Psoas muscle (tissue), 8 donors: Measurements from ENCODE around the gene TKFC. TPM values are rescaled to one million over a fixed set of nuclear protein-coding genes. Genes with fewer than 3 reads are reported as not detected.
"Not testable (repeated sequence)": the region's sequence is repeated elsewhere in the genome, so short reads cannot be mapped to it uniquely, and the experiment has no call there.

Source experiments
- ATAC-seq, 4 donors: fragments of 200-7000 bp; cut with Tn5 transposase; one replicate each; pipeline ENCODE4 v1.9.1; 2020; ENCODE audit warnings: moderate library complexity in 3 of 4, mild to moderate bottlenecking in 2 of 4
- DNase-seq, 2 donors: peaks; one replicate each; pipeline ENCODE4 v3.0.0-alpha.2; 2020
- H3K27ac ChIP-seq: fragments of 200-600 bp; one replicate; pipeline ENCODE4 v1.8.0; 2022
- H3K27me3 ChIP-seq, 3 donors: fragments of 200-600 bp in 1 of 3; one replicate each; pipeline versions ENCODE4 v1.6.1 to v1.8.0; 2013 to 2022; ENCODE audit warnings: low read length in 2 of 3, mild to moderate bottlenecking in 2 of 3, moderate library complexity in 1 of 3; ENCODE audit not compliant: insufficient read depth in 3 of 3
- H3K36me3 ChIP-seq, 2 donors: fragments of 200-600 bp in 1 of 2; one replicate each; pipeline versions ENCODE4 v1.6.1 to v1.8.0; 2013 to 2022; ENCODE audit warnings: low read depth in 1 of 2, mild to moderate bottlenecking in 1 of 2, moderate library complexity in 1 of 2; ENCODE audit not compliant: insufficient read depth in 1 of 2
- H3K4me1 ChIP-seq: fragments of 200-600 bp; one replicate; pipeline ENCODE4 v1.8.0; 2022
- H3K4me3 ChIP-seq: fragments of 200-600 bp; one replicate; pipeline ENCODE4 v1.8.0; 2022; ENCODE audit warnings: mild to moderate bottlenecking
- H3K9me3 ChIP-seq: fragments of 200-600 bp; one replicate; pipeline ENCODE4 v1.8.0; 2022
- WGBS, 3 donors: extraction: QIAGEN DNeasy Blood & Tissue Kit; methylation state at CpG; one replicate each; pipeline versions ENCODE4 v1.1.6 to v1.1.7; 2013; 5-methylcytosine and 5-hydroxymethylcytosine counted together
- intact Hi-C, 2 donors: fragments of 100-400 bp; cut with DNase I; formaldehyde crosslinking; loops; one replicate each; pipeline versions ENCODE4 v1.11.0 to v1.14.2; 2022
- polyA plus RNA-seq, 3 donors: library from polyadenylated mRNA; stranded (reverse); fragments of 200-250 nt; gene quantifications; one replicate each; pipeline ENCODE4 v1.2.3, GENCODE V29; 2013
- total RNA-seq, 4 donors: library from RNA; stranded (reverse); fragmentation: NEBNext Ultra II Directional in 2 of 4; extraction: Animal tissue kit (Norgen Biotek cat#: 25700) in 2 of 4; gene quantifications; one replicate each; pipeline versions ENCODE4 v1.2.1 to v1.2.4, GENCODE V29; 2021 to 2023
- TF ChIP-seq, protein P1 (sequence below): fragments of 200-600 bp; IDR thresholded peaks from one replicate; pipeline ENCODE4 v1.8.0; 2022; ENCODE audit warnings: antibody characterized with exemption
- donor health status: healthy with polysubstance abuse.
- donor health status: DM: no; HTN: no; CAD: no; lungs with moderate emphysema.
- donor health status: Bipolar disorder and iron deficiency.
- donor health status: healthy.
- donor health status: DM: yes; HTN: yes; CAD: no.
- donor health status: DM: no; HTN: no; CAD: no.
- donor health status: DM: no; HTN: no; CAD: no.
- donor health status: DM: yes; HTN: yes; CAD: no.

TKFC gene
- total and polyA plus RNA-seq, 7 donors, result 7.2 to 30.4 (median 13.4) TPM

DNA sequence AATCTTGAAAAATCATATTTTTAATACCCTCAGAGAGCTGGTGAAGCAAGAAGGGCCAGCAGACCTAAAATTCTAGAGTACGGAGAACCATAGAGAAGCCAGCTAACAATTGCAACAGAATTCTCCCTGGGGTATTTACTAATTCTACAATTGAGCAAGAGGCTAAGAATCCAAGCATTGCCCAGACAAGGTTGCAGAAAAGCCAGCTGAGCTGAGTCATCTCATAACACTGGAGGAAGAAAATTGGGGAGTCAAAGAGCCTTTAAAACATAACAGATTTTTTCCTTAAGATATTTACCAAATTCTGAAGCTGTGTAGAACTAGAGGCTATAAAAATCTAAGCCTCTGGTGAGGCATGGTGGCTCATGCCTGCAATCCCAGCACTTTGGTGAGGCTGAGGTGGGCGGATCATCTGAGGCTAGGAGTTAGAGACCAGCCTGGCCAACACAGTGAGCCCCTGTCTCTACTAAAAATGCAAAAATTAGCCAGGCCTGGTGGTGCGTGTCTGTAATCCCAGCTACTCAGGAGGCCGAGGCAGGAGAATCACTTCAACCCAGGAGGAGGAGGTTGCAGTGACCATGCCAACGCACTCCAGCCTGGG lies 45.8 kb downstream of the TKFC start:
- Histone ChIP-seq H3K4me1 (peaks cover 8% of the 10 kb centered on the region), H3K27ac (peak overlapping the region; percentile 23), H3K36me3 (peaks cover 0 to 17% of the 10 kb centered on the region in 2 donors), H3K9me3 (no peaks in the 10 kb centered on the region), H3K27me3 (no peaks in the 10 kb centered on the region), H3K4me3 (no peak overlapping the region)
- intact Hi-C loops, result no loop called here
- TF ChIP-seq, protein P1, sequence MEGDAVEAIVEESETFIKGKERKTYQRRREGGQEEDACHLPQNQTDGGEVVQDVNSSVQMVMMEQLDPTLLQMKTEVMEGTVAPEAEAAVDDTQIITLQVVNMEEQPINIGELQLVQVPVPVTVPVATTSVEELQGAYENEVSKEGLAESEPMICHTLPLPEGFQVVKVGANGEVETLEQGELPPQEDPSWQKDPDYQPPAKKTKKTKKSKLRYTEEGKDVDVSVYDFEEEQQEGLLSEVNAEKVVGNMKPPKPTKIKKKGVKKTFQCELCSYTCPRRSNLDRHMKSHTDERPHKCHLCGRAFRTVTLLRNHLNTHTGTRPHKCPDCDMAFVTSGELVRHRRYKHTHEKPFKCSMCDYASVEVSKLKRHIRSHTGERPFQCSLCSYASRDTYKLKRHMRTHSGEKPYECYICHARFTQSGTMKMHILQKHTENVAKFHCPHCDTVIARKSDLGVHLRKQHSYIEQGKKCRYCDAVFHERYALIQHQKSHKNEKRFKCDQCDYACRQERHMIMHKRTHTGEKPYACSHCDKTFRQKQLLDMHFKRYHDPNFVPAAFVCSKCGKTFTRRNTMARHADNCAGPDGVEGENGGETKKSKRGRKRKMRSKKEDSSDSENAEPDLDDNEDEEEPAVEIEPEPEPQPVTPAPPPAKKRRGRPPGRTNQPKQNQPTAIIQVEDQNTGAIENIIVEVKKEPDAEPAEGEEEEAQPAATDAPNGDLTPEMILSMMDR, result no peak
- ATAC-seq, result peak; percentile 68 to 91 (median 88)
- 60 to 84% (median 64%) methylated on average over 5 of the region's 5 CpGs for WGBS, 3 donors
- DNase-seq, result no peak

DNA sequence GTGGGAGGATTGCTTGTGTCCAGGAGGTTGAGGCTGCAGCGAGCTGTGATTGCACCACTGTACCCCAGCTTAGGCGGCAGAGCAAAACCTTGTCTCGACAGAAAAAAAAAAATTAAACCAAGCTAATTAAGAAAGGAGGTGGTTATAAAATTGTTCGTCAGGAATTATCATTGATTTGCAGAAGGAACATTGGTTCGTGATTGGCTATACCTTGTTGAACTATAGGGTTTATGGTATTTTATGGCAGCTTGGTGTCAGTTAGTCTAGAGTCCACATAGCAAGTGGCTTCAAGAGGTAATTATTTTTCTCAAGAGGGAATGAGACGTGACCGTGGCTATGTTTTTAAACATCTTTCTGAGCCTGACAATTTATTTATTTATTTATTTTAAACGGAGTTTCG lies 47.9 kb downstream of the TKFC start:
- H3K9me3 ChIP-seq, result no peaks in the 10 kb centered on the region
- ATAC-seq, result no peak
- no peaks in the 10 kb centered on the region for H3K27me3 ChIP-seq
- no peak for DNase-seq
- intact Hi-C loops, result no loop called here
- H3K4me1 ChIP-seq, result peaks cover 11% of the 10 kb centered on the region
- H3K36me3 ChIP-seq, result peaks cover 0 to 3% of the 10 kb centered on the region in 2 donors
- WGBS, 3 donors, result 92 to 95% (median 95%) methylated on average over 9 of the region's 9 CpGs
- H3K27ac ChIP-seq, result no peak overlapping the region
- TF ChIP-seq, protein P1, result no peak
- H3K4me3 ChIP-seq, result no peak overlapping the region

DNA sequence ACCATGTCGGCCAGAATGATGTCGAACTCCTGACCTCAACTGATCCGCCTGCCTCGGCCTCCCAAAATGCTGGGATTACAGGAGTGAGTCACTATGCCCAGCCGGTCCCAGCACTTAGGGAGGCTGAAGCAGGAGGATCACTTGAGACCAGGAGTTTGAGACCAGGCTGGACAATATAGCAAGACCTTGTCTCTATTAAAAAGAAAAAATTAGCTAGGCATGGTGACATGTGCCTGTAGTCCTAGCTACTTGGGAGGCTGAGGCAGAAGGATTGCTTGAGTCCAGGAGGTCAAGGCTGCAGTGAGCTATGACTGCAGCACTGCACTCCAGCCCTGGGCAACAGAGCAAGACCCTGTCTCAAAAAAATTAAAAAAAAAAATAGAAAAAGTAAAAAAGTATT lies 50.8 kb downstream of the TKFC start:
- not testable (repeated sequence) for H3K27ac ChIP-seq, H3K4me1 ChIP-seq, DNase-seq, H3K36me3 ChIP-seq, H3K27me3 ChIP-seq, ATAC-seq, H3K9me3 ChIP-seq, H3K4me3 ChIP-seq
- intact Hi-C loops, result loop anchor here in 1 of 2 donors (2.0 kb wide), 1 partner anchor 47 kb away; no protein-coding TSS in a partner anchor
- 89 to 94% (median 90%) methylated on average over 5 of the region's 5 CpGs for WGBS, 3 donors

DNA sequence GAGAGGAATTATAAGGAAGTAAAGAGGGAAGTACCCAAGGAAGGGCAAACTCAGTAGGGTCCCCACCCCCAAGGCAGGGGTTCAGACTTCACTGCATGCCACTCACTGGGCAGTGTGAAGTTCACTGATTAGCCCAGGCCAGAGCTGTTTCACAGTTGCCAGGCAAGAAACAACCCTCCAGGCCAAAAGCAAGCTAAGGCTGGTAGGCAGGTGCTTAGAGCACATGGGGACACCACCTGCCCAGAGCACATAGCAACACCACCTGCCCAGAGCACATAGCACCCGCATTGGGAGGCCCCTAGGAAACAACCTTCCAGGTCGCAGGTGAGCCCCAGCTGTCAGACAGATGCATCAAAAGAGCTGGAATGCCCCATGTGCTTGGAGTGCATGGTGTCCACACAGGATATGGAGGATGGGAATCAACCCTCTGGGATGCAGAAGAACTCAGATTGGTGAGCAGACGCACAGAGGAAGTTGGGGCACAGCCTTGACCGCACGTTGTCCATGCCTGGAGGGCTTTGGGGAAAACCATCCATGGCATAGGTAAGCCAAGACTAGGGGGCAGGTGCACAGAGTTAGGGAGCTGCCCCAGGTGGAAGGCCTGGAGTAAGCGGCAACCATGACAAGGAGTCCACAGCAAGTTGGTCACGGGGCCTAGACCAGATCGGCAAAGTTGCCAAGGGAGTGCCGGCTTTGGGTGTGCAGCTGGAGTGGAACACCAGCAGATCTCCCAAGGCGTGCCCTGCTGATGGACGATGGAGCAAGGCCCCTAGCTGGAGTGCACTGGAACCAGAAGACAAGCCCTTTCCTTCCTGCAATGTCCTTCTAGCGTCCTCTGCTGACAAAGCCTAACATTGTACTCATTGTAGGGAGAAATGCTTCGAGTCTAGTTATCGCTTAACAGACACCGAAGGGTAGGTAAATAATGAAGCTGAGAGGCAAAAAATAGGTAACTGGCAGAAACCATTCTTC lies 51.5 kb downstream of the TKFC start:
- DNase-seq (no peak), ATAC-seq (peak; percentile 13 to 40 (median 19))
- H3K4me3 ChIP-seq, result no peak overlapping the region
- WGBS, 3 donors, result 71 to 85% (median 74%) methylated on average over 15 of the region's 15 CpGs
- H3K4me1 ChIP-seq, result peaks cover 5% of the 10 kb centered on the region
- H3K27me3 ChIP-seq, result no peaks in the 10 kb centered on the region
- no peak overlapping the region for H3K27ac ChIP-seq
- no peaks in the 10 kb centered on the region for H3K36me3 ChIP-seq
- H3K9me3 ChIP-seq, result no peaks in the 10 kb centered on the region
- intact Hi-C loops, result loop anchor here (1.0 to 2.0 kb wide), 2 partner anchors 48 kb away; no protein-coding TSS in a partner anchor
- TF ChIP-seq, protein P1, result no peak

DNA sequence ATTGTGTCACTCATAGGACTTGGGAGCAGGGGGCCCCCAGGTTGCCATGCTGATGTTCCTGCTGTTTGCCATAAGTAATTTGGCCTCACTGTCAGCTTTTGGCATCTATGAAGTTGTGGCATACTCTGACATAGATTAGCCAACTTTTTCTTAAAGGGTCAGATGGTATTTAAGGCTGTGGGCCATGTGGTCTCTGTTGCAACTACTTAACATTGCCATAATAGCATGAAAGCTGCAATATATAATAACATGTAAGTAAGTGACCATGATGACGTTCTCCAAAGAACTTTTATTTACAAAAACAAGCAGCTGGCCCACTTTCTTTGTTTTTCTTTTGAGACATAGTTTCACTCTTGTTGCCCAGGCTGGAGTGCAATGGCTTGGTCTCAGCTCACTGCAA lies 57.1 kb downstream of the TKFC start:
- no peak for DNase-seq
- Histone ChIP-seq H3K4me3 (no peak overlapping the region), H3K36me3 (peaks cover 3 to 16% of the 10 kb centered on the region in 2 donors), H3K4me1 (peaks cover 11% of the 10 kb centered on the region), H3K9me3 (no peaks in the 10 kb centered on the region), H3K27ac (no peak overlapping the region), H3K27me3 (no peaks in the 10 kb centered on the region)
- TF ChIP-seq, protein P1, result no peak
- intact Hi-C loops, result no loop called here
- no peak for ATAC-seq
- WGBS, 3 donors, result 76 to 88% (median 81%) methylated on average over 1 of the region's 1 CpG
